ENCODE data around the gene TMEM14A. TPM values are rescaled to one million over a fixed set of nuclear protein-coding genes. Genes with fewer than 3 reads are reported as not detected.

The TMEM14A gene
- total and polyA plus RNA-seq, 2 of the 8 experiments (the other 6 are each of a cell fraction or from before 2014, with no cell fraction given), result 11.1 to 11.2 TPM

- H3K4me3 ChIP-seq (ENCODE audit: extremely low read depth in 1 of 4, insufficient read depth in 2 of 4, low read depth in 3 of 4, low read length in 4 of 4), result no peak overlapping the region
- no peak overlapping the region for H3K18ac ChIP-seq (ENCODE audit: extremely low read depth, low read length)
- H2BK20ac ChIP-seq (ENCODE audit: low read length), result no peak overlapping the region
- 0 out of 2 replicates have a peak overlapping the region, but pooled peaks have one; percentile 40 for H2AFZ ChIP-seq (ENCODE audit: low read length)
- H3K79me2 ChIP-seq (ENCODE audit: control insufficient read depth in 1 of 2, insufficient read depth in 2 of 2, low read length in 2 of 2), result no peaks in the 10 kb centered on the region
- WGBS, 2 experiments (ENCODE audit: extremely low coverage in 1 of 2, insufficient coverage in 1 of 2, insufficient read length in 1 of 2, insufficient replicate concordance in 2 of 2, low coverage in 1 of 2, low lambda C conversion rate in 2 of 2, missing lambda C conversion rate in 1 of 2), result 94% methylated on average over 2 of the region's 2 CpGs; no CpG with 5 or more reads in 1 of the 2 experiments
- H3K4me2 ChIP-seq (ENCODE audit: insufficient read depth in 1 of 2, low read depth in 2 of 2, low read length in 2 of 2), result no peak overlapping the region; a peak in 1 of 4 replicates
- no peaks in the 10 kb centered on the region for H3K79me1 ChIP-seq (ENCODE audit: low read depth, low read length)
- no peaks in the 10 kb centered on the region for H3K9me3 ChIP-seq (ENCODE audit: insufficient read depth in 2 of 2, low read depth in 1 of 2, low read length in 1 of 2)
- no peak overlapping the region for H2BK5ac ChIP-seq (ENCODE audit: low read depth, low read length)
- peaks cover 0 to 3% (median 0%) of the 10 kb centered on the region in 4 experiments; a peak in 1 of 7 replicates for H3K4me1 ChIP-seq (replicated peaks in 1 of 4; ENCODE audit: control insufficient read depth in 3 of 4, insufficient read depth in 4 of 4, low read length in 3 of 4)
- no peak overlapping the region for H2BK15ac ChIP-seq (ENCODE audit: low read length)
- no peak overlapping the region for H3K23ac ChIP-seq (ENCODE audit: insufficient read length)
- no peaks in the 10 kb centered on the region for H3K23me2 ChIP-seq (ENCODE audit: low read depth, low read length)
- CTCF ChIA-PET (ENCODE audit: partially characterized antibody), result interaction anchor here (0.6 to 6.0 kb wide), 14 partner anchors 9 to 498 kb away, joined by 3 to 80 read pairs (median 5); no protein-coding TSS in a partner anchor
- H3K56ac ChIP-seq (replicated peaks; ENCODE audit: insufficient read length, low read depth, low read length), result no peak overlapping the region
- no peak overlapping the region for H4K8ac ChIP-seq (ENCODE audit: extremely low read depth, insufficient read depth, low read length)
- no peak overlapping the region for H2BK120ac ChIP-seq (replicated peaks; ENCODE audit: low read depth, low read length)
- no peak overlapping the region for H4K91ac ChIP-seq (replicated peaks; ENCODE audit: insufficient read length, low read length)
- H4K5ac ChIP-seq (ENCODE audit: insufficient read length, low read depth, low read length), result no peak overlapping the region
- no peak overlapping the region for H3K4ac ChIP-seq (replicated peaks; ENCODE audit: insufficient read length, low read depth, low read length)
- no peak overlapping the region for H2BK12ac ChIP-seq (ENCODE audit: low read depth, low read length)
- H4K20me1 ChIP-seq (replicated peaks in 1 of 2; ENCODE audit: control insufficient read depth in 1 of 2, insufficient read depth in 2 of 2, low read length in 2 of 2), result no peaks in the 10 kb centered on the region
- no peaks in the 10 kb centered on the region for H3K27me3 ChIP-seq (replicated peaks in 1 of 4; ENCODE audit: control insufficient read depth in 3 of 4, extremely low read depth in 1 of 4, insufficient read depth in 3 of 4, low read length in 3 of 4)
- H3K27ac ChIP-seq (ENCODE audit: low read depth, low read length), result no peak overlapping the region
- no peak overlapping the region for H2AK5ac ChIP-seq (ENCODE audit: low read depth, low read length)
- POLR2A ChIA-PET (ENCODE audit: partially characterized antibody), result interaction anchor here (1.0 kb wide), 1 partner anchor 23 kb away, joined by 3 read pairs; no protein-coding TSS in a partner anchor
- no peak overlapping the region for H3K14ac ChIP-seq (ENCODE audit: insufficient read length)
- no peak for DNase-seq (ENCODE audit: low read depth in 1 of 2, low spot score in 2 of 2)
- H3K36me3 ChIP-seq (ENCODE audit: control insufficient read depth in 2 of 4, insufficient read depth in 4 of 4, low read length in 3 of 4), result no peaks in the 10 kb centered on the region
- no peak for FAIRE-seq
- H3K9ac ChIP-seq (replicated peaks in 1 of 4; ENCODE audit: extremely low read depth in 1 of 4, low read depth in 3 of 4, low read length in 3 of 4), result no peak overlapping the region
- no peak for TF ChIP-seq KDM1A (IDR thresholded peaks at IDR 0.05; ENCODE audit: borderline replicate concordance, low read length)
- TF ChIP-seq SAP30 (IDR thresholded peaks at IDR 0.05; ENCODE audit: insufficient read depth, insufficient replicate concordance, low read length), result no peak
- no peak for TF ChIP-seq POLR2AphosphoS5 (IDR thresholded peaks at IDR 0.05; ENCODE audit: low read depth, low read length)
- no peak for TF ChIP-seq SIX5 (IDR thresholded peaks at IDR 0.05; ENCODE audit: low read depth, low read length)
- TF ChIP-seq POU5F1 (IDR thresholded peaks at IDR 0.05; ENCODE audit: low read depth, low read length), result no peak
- no peak for TF ChIP-seq TAF7 (optimal IDR thresholded peaks at IDR 0.05; ENCODE audit: borderline replicate concordance, low read depth, low read length)
- TF ChIP-seq CHD2 (IDR thresholded peaks at IDR 0.05; ENCODE audit: low read length), result no peak
- TF ChIP-seq HDAC6 (IDR thresholded peaks at IDR 0.05; ENCODE audit: low read depth, low read length), result no peak
- TF ChIP-seq RNF2 (IDR thresholded peaks at IDR 0.05; ENCODE audit: borderline replicate concordance, low read depth, low read length, missing control alignments, poor library complexity, severe bottlenecking), result no peak
- TF ChIP-seq EZH2 (IDR thresholded peaks at IDR 0.05; ENCODE audit: low read depth, low read length, severe bottlenecking), result no peak
- no peak for TF ChIP-seq PHF8 (conservative IDR thresholded peaks at IDR 0.05; ENCODE audit: low read depth, low read length)
- TF ChIP-seq SRF (IDR thresholded peaks at IDR 0.05; ENCODE audit: low read depth, low read length), result no peak
- no peak for TF ChIP-seq JUN (IDR thresholded peaks at IDR 0.05; ENCODE audit: low read depth, low read length)
Measured at GRCh38 chr6:52649536-52650160, 21.3 kb upstream of the TMEM14A start.
